Measurements from ENCODE around the gene CDC20B. TPM values are rescaled to one million over a fixed set of nuclear protein-coding genes. Genes with fewer than 3 reads are reported as not detected.
A peak's percentile ranks its signal among the peaks of the same experiment; 100 is the strongest.

CDC20B gene
- polyA plus RNA-seq, 1 donor from 2014 or later = not detected

DNA sequence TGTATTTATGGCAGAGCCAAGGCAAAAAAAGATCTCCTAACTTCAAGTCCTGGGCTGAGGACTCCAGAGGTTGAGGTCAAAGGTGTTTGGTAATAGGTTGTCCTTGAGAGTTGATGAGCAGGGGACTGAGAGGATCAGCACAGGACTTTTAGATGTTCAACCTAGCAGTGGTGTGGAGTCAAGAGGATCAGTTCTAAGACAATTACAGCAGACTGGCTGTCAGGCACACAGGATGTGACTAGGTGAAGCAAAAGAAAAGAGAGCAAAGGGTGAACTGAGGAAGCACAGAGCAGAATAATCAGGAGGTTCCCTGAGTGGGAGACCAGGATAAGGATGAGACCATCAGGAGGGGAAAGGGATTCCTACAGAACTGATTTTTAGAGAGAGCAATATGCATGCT lies 59.6 kb downstream of the CDC20B start:
- peaks cover 5% of the 10 kb centered on the region for H3F3A ChIP-seq (ENCODE audit: insufficient read depth, low read length, poor library complexity, severe bottlenecking)
- TF ChIP-seq EP300 (conservative IDR thresholded peaks at IDR 0.05; ENCODE audit: poor library complexity, severe bottlenecking) (no peak), POLR2AphosphoS5 (IDR thresholded peaks at IDR 0.05) (no peak), EZH2 (IDR thresholded peaks at IDR 0.05; ENCODE audit: borderline replicate concordance, insufficient read depth, low read length, poor library complexity, severe bottlenecking) (no peak), TAF1 (IDR thresholded peaks at IDR 0.05; ENCODE audit: low read depth) (no peak), MXI1 (conservative IDR thresholded peaks at IDR 0.05; ENCODE audit: poor library complexity, severe bottlenecking) (no peak)
- TF ChIP-seq, protein P1, sequence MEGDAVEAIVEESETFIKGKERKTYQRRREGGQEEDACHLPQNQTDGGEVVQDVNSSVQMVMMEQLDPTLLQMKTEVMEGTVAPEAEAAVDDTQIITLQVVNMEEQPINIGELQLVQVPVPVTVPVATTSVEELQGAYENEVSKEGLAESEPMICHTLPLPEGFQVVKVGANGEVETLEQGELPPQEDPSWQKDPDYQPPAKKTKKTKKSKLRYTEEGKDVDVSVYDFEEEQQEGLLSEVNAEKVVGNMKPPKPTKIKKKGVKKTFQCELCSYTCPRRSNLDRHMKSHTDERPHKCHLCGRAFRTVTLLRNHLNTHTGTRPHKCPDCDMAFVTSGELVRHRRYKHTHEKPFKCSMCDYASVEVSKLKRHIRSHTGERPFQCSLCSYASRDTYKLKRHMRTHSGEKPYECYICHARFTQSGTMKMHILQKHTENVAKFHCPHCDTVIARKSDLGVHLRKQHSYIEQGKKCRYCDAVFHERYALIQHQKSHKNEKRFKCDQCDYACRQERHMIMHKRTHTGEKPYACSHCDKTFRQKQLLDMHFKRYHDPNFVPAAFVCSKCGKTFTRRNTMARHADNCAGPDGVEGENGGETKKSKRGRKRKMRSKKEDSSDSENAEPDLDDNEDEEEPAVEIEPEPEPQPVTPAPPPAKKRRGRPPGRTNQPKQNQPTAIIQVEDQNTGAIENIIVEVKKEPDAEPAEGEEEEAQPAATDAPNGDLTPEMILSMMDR (IDR thresholded peaks at IDR 0.05; ENCODE audit: poor library complexity, severe bottlenecking) = no peak

GRCh38 chr5:55110217-55110616 lies 62.8 kb downstream of the CDC20B start:
- TF ChIP-seq MXI1 (conservative IDR thresholded peaks at IDR 0.05; ENCODE audit: poor library complexity, severe bottlenecking) (no peak), REST (IDR thresholded peaks at IDR 0.05; ENCODE audit: borderline replicate concordance) (peak; percentile 84), RAD21 (conservative IDR thresholded peaks at IDR 0.05) (peak; percentile 39), EZH2 (IDR thresholded peaks at IDR 0.05; ENCODE audit: borderline replicate concordance, insufficient read depth, low read length, poor library complexity, severe bottlenecking) (no peak), EP300 (conservative IDR thresholded peaks at IDR 0.05; ENCODE audit: poor library complexity, severe bottlenecking) (peak; percentile 94), TAF1 (IDR thresholded peaks at IDR 0.05; ENCODE audit: low read depth) (no peak), POLR2AphosphoS5 (IDR thresholded peaks at IDR 0.05) (peak; percentile 85), SMC3 (conservative IDR thresholded peaks at IDR 0.05; ENCODE audit: poor library complexity) (peak; percentile 35)
- TF ChIP-seq, protein P1 (IDR thresholded peaks at IDR 0.05; ENCODE audit: poor library complexity, severe bottlenecking) = peak; percentile 16
- Histone ChIP-seq H2AFZ (ENCODE audit: low read depth, low read length) (peak overlapping the region; percentile 60), H3K4me2 (ENCODE audit: low read length) (peak overlapping the region; percentile 71), H3K36me3 (ENCODE audit: insufficient read depth, low read length) (no peaks in the 10 kb centered on the region), H3K9me2 (ENCODE audit: insufficient read depth, low read length) (no peaks in the 10 kb centered on the region), H3K9me3 (ENCODE audit: low read length) (no peaks in the 10 kb centered on the region), H3K27me3 (ENCODE audit: insufficient read depth, low read depth, low read length) (no peaks in the 10 kb centered on the region), H3K4me3 (ENCODE audit: low read length) (peak overlapping the region; percentile 41), H3K27ac (ENCODE audit: low read length) (peak overlapping the region; percentile 99), H3K9ac (ENCODE audit: low read length) (peak overlapping the region; percentile 63), H3K79me2 (replicated peaks; ENCODE audit: insufficient read depth, low read length) (no peaks in the 10 kb centered on the region), H4K20me1 (ENCODE audit: insufficient read depth) (no peaks in the 10 kb centered on the region), H3F3A (ENCODE audit: insufficient read depth, low read length, poor library complexity, severe bottlenecking) (peaks cover 5% of the 10 kb centered on the region)

More for the DNA sequence above, 59.6 kb downstream of the CDC20B start:
- Histone ChIP-seq H3K36me3 (ENCODE audit: insufficient read depth, low read length) (no peaks in the 10 kb centered on the region), H3K27ac (ENCODE audit: low read length) (no peak overlapping the region), H3K79me2 (replicated peaks; ENCODE audit: insufficient read depth, low read length) (no peaks in the 10 kb centered on the region), H3K9ac (ENCODE audit: low read length) (no peak overlapping the region), H3K9me3 (ENCODE audit: low read length) (no peaks in the 10 kb centered on the region), H3K4me3 (ENCODE audit: low read length) (no peak overlapping the region), H3K4me2 (ENCODE audit: low read length) (no peak overlapping the region), H4K20me1 (ENCODE audit: insufficient read depth) (no peaks in the 10 kb centered on the region), H3K9me2 (ENCODE audit: insufficient read depth, low read length) (no peaks in the 10 kb centered on the region), H3K27me3 (ENCODE audit: insufficient read depth, low read depth, low read length) (no peaks in the 10 kb centered on the region), H2AFZ (ENCODE audit: low read depth, low read length) (no peak overlapping the region)
